ENCODE data around the gene VMAC.

VMAC gene

GRCh38 chr19:5932609-5933262 lies 28.1 kb downstream of the VMAC start:
- no peak for DNase-seq

- DNase-seq = no peak
Observed at GRCh38 chr19:5933391-5934068, 28.9 kb downstream of the VMAC start.

- no peak for DNase-seq
Observed at GRCh38 chr19:5934069-5934401, 29.4 kb downstream of the VMAC start.

GRCh38 chr19:5934774-5935472 lies 30.3 kb downstream of the VMAC start:
- no peak for DNase-seq

GRCh38 chr19:5935473-5936291 lies 31.0 kb downstream of the VMAC start:
- DNase-seq = no peak

GRCh38 chr19:5936292-5936592 lies 31.6 kb downstream of the VMAC start:
- DNase-seq = no peak

- no peak for DNase-seq
Observed at GRCh38 chr19:5937550-5937949, 32.9 kb downstream of the VMAC start.

- DNase-seq = no peak
Observed at GRCh38 chr19:5940260-5941208, 35.9 kb downstream of the VMAC start.

GRCh38 chr19:5941673-5942072 lies 37.0 kb downstream of the VMAC start:
- DNase-seq = no peak

- DNase-seq = no peak
Observed at GRCh38 chr19:5943045-5943444, 38.4 kb downstream of the VMAC start.

GRCh38 chr19:5943623-5944022 lies 39.0 kb downstream of the VMAC start:
- DNase-seq = no peak

- DNase-seq = peak in 1 of 2 donors; percentile 11
Observed at GRCh38 chr19:5947435-5947834, 42.8 kb downstream of the VMAC start.

- no peak for DNase-seq
Observed at GRCh38 chr19:5948752-5949564, 44.3 kb downstream of the VMAC start.

GRCh38 chr19:5949792-5950305 lies 45.2 kb downstream of the VMAC start:
- no peak for DNase-seq

- no peak for DNase-seq
Observed at GRCh38 chr19:5950741-5951140, 46.1 kb downstream of the VMAC start.

GRCh38 chr19:5951338-5951861 lies 46.7 kb downstream of the VMAC start:
- DNase-seq = no peak

- DNase-seq = no peak
Observed at GRCh38 chr19:5952193-5953029, 47.7 kb downstream of the VMAC start.

- no peak for DNase-seq
Observed at GRCh38 chr19:5953030-5953589, 48.4 kb downstream of the VMAC start.

- peak in 1 of 2 donors; percentile 8 for DNase-seq
Observed at GRCh38 chr19:5953680-5954213, 49.1 kb downstream of the VMAC start.

Data from bone marrow (tissue), 2 donors.